PC-9 (cell line): ENCODE results near the gene CBX8. TPM values are rescaled to one million over a fixed set of nuclear protein-coding genes. Genes with fewer than 3 reads are reported as not detected.
A peak's percentile ranks its signal among the peaks of the same experiment; 100 is the strongest.

Source experiments
- BruUV-seq: library from RNA; stranded (reverse); fragments of 400-500 nt; replicated peaks from 2 replicates; lab custom pipeline; 2021; lab: Mats Ljungman, UMichigan
- CTCF ChIA-PET: fragments of 300-600 bp; sonication (Branson Sonifier 250); formaldehyde crosslinking; loops from one replicate; lab custom pipeline; 2022; ENCODE audit warnings: antibody characterized with exemption; lab: Charles Lee
- POLR2A ChIA-PET: fragments of 300-600 bp; sonication (Branson Sonifier 250); formaldehyde crosslinking; loops from one replicate; lab custom pipeline; 2022; ENCODE audit warnings: antibody characterized with exemption; ENCODE audit not compliant: unreplicated experiment; lab: Charles Lee
- DNase-seq, 2 experiments: peaks; one replicate each; pipeline versions ENCODE4 v3.0.0 to v3.0.0-alpha.2; 2015 to 2022; ENCODE audit warnings: mixed read lengths in 1 of 2
- H2AFZ ChIP-seq: fragments of 200-600 bp; sonication (generic); 2 replicates; pipeline ENCODE4 v1.8.1; 2017; ENCODE audit warnings: antibody characterized with exemption
- H3F3A ChIP-seq: fragments of 200-600 bp; sonication (generic); 2 replicates; pipeline ENCODE4 v1.8.1; 2017; ENCODE audit warnings: antibody characterized with exemption, mild to moderate bottlenecking, low read depth; ENCODE audit not compliant: insufficient read depth
- H3K27ac ChIP-seq: fragments of 200-600 bp; sonication (generic); 2 replicates; pipeline ENCODE4 v1.6.1; 2016; ENCODE audit warnings: mixed run types
- H3K27me3 ChIP-seq: fragments of 200-600 bp; sonication (generic); 2 replicates; pipeline ENCODE4 v1.6.1; 2016; ENCODE audit warnings: low read depth, mixed run types; ENCODE audit not compliant: insufficient read depth
- H3K36me3 ChIP-seq: fragments of 200-600 bp; sonication (generic); 2 replicates; pipeline ENCODE4 v1.6.1; 2016; ENCODE audit warnings: low read depth, mixed run types
- H3K4me1 ChIP-seq: fragments of 200-600 bp; sonication (generic); replicated peaks from 2 replicates; pipeline ENCODE4 v1.6.1; 2016; ENCODE audit warnings: mixed run types; ENCODE audit not compliant: insufficient read depth
- H3K4me2 ChIP-seq: fragments of 200-600 bp; sonication (generic); 2 replicates; pipeline ENCODE4 v1.6.1; 2017; ENCODE audit warnings: mixed run types
- H3K4me3 ChIP-seq: fragments of 200-600 bp; sonication (generic); 2 replicates; pipeline ENCODE4 v1.6.1; 2016; ENCODE audit warnings: mixed run types
- H3K79me2 ChIP-seq: fragments of 200-600 bp; sonication (generic); 2 replicates; pipeline ENCODE4 v1.6.1; 2017; ENCODE audit warnings: low read depth, mixed run types
- H3K9me2 ChIP-seq: fragments of 200-600 bp; sonication (generic); 2 replicates; pipeline ENCODE4 v1.8.1; 2017; ENCODE audit warnings: mild to moderate bottlenecking; ENCODE audit not compliant: insufficient read depth
- H3K9me3 ChIP-seq: fragments of 200-600 bp; sonication (generic); 2 replicates; pipeline ENCODE4 v1.8.1; 2016; ENCODE audit warnings: low read depth; ENCODE audit not compliant: insufficient read depth
- H4K20me1 ChIP-seq: fragments of 200-600 bp; sonication (generic); 2 replicates; pipeline ENCODE4 v1.8.1; 2017; ENCODE audit not compliant: insufficient read depth
- EZH2 ChIP-seq: fragments of 200-600 bp; sonication (generic); IDR thresholded peaks from 2 replicates; pipeline ENCODE4 v1.8.0; 2017; ENCODE audit warnings: antibody characterized with exemption, low read depth
- intact Hi-C: fragments of 100-400 bp; cut with micrococcal nuclease; formaldehyde crosslinking; loops from one replicate; pipeline ENCODE4 v1.10.0; 2022; ENCODE audit not compliant: unreplicated experiment
- total RNA-seq: library from RNA; stranded (reverse); gene quantifications from 2 replicates; pipeline ENCODE4 v1.2.3, GENCODE V29; 2021
- TF ChIP-seq, protein P1 (sequence below): fragments of 200-600 bp; sonication (generic); conservative IDR thresholded peaks from 2 replicates; pipeline ENCODE4 v1.6.1; 2017; ENCODE audit warnings: mixed run types, antibody characterized with exemption, mild to moderate bottlenecking, moderate library complexity

The CBX8 gene
- total RNA-seq, 1 experiment from 2014 or later: 14.2 TPM

DNA sequence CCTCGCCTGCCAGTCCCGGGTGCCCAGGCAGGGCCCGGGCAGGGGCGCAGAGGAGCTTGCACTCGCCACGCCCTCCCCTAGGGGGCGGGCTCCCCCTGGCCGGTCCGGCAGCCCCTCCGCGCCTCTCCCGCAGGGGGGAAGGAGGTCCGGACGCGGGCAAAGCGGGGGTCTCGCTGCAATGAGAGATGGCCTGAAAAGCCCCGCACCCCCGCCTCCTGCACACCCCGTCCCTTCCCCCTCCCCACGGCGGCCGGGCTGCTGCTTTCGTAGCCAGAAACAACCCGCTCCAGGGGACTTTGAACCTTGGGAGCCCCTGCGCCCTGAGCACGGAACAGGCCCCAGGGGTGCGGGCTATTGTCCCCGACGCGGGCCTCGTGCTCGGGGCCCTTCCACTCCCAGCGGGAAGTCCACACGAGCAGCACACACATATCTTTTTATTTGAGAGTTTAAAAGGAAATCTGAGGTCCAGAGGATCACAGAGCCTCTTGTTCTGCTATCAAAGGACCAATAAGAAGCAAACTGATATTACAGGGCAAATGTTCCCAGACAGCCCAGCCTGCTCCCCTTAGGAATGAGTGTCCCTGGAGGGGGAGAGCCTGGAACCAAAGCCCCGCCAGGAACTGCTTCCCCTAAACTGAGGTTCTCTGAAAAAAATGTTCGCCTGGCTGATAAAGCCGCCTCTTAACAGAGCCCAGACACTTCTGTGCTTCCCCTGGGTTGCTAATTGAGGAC lies 48.2 kb upstream of the CBX8 start:
- POLR2A ChIA-PET: no interaction called here
- Histone ChIP-seq H4K20me1 (no peaks in the 10 kb centered on the region), H3K9me3 (no peaks in the 10 kb centered on the region), H3K27ac (no peak overlapping the region), H3K9me2 (no peaks in the 10 kb centered on the region), H3K4me1 (no peaks in the 10 kb centered on the region; the same call in 1 of the 2 replicates), H2AFZ (no peak overlapping the region), H3K79me2 (no peaks in the 10 kb centered on the region), H3K27me3 (peaks cover 4% of the 10 kb centered on the region; the same call in 1 of the 2 replicates), H3F3A (peaks cover 20% of the 10 kb centered on the region; the same call in 1 of the 2 replicates), H3K4me2 (peak overlapping the region; percentile 85; the same call in 1 of the 2 replicates), H3K36me3 (no peaks in the 10 kb centered on the region), H3K4me3 (no peak overlapping the region)
- no TSS peak for BruUV-seq
- CTCF ChIA-PET: interaction anchor here (0.9 kb wide), 1 partner anchor 66 kb away, joined by 5 read pairs; no protein-coding TSS in a partner anchor
- TF ChIP-seq EZH2: no peak
- TF ChIP-seq, protein P1, sequence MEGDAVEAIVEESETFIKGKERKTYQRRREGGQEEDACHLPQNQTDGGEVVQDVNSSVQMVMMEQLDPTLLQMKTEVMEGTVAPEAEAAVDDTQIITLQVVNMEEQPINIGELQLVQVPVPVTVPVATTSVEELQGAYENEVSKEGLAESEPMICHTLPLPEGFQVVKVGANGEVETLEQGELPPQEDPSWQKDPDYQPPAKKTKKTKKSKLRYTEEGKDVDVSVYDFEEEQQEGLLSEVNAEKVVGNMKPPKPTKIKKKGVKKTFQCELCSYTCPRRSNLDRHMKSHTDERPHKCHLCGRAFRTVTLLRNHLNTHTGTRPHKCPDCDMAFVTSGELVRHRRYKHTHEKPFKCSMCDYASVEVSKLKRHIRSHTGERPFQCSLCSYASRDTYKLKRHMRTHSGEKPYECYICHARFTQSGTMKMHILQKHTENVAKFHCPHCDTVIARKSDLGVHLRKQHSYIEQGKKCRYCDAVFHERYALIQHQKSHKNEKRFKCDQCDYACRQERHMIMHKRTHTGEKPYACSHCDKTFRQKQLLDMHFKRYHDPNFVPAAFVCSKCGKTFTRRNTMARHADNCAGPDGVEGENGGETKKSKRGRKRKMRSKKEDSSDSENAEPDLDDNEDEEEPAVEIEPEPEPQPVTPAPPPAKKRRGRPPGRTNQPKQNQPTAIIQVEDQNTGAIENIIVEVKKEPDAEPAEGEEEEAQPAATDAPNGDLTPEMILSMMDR: peak; percentile 70
- DNase-seq: peak in 1 of 2 experiments; percentile 51
- intact Hi-C loops: no loop called here

DNA sequence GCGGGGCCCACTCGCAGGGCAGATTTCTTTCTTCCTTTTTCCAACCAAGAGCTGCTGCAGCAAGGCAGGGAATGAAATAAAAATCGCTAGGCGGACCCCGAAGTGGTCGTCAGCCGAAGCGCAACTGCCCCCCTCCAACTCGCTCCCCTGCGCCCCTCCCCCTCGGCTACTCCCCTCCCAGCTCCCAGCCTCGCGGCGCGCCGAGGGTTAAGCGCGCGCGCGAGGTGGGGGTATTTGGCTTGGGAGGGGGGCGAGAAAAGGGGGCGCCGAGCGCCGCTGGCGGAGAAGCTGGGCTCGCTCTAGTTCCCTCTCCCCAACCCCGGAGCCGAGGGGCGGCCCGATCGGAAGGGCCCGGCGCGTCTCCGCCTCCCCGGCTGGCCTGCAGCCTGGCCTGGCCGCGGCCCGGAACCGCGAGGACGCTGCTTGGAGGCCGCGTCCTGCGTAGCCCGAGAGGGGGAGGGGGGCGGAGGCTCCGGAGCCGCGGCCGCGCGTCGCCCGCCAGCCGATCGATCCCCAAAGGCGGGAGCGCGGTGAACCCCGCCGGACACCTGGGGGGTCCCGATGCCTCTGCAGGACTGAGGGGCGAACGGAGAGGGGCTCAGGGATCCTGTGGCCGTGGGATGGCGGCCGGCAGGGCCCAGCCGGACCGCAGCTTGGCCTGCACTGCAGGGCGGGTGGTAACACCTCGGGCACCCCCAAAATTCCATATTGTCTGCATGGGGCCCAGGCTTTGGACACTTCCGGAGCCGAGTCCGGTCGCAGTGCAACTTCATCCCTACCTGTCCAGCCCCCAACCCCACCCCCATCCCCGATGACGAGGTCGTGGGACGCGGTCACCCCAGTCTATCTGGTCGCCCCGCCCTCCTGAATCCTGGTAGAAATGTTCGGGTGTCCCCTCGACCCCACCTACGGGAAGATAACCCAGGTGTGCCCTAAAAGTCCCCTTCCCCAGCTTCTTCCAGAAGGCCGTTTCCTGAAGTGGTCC lies 47.2 kb upstream of the CBX8 start:
- no peaks in the 10 kb centered on the region for H3K4me1 ChIP-seq
- peak overlapping the region; percentile 85 for H3K4me2 ChIP-seq
- H3K27me3 ChIP-seq: peaks cover 4% of the 10 kb centered on the region; the same call in 1 of the 2 replicates
- DNase-seq: peak in 1 of 2 experiments; percentile 58
- H3K36me3 ChIP-seq: no peaks in the 10 kb centered on the region
- no peaks in the 10 kb centered on the region for H3K9me3 ChIP-seq
- TF ChIP-seq EZH2: no peak
- TF ChIP-seq, protein P1: no peak
- ChIA-PET POLR2A (no interaction called here), CTCF (interaction anchor here (0.6 to 1.1 kb wide), 2 partner anchors 30 to 322 kb away, joined by 4 to 5 read pairs; no protein-coding TSS in a partner anchor)
- intact Hi-C loops: no loop called here
- H3K4me3 ChIP-seq: peak overlapping the region; percentile 61
- peaks cover 19% of the 10 kb centered on the region; the same call in 1 of the 2 replicates for H3F3A ChIP-seq
- H2AFZ ChIP-seq: peak overlapping the region; percentile 82
- no peaks in the 10 kb centered on the region for H3K79me2 ChIP-seq
- H4K20me1 ChIP-seq: no peaks in the 10 kb centered on the region
- no peaks in the 10 kb centered on the region for H3K9me2 ChIP-seq
- no peak overlapping the region for H3K27ac ChIP-seq
- no TSS peak for BruUV-seq

DNA sequence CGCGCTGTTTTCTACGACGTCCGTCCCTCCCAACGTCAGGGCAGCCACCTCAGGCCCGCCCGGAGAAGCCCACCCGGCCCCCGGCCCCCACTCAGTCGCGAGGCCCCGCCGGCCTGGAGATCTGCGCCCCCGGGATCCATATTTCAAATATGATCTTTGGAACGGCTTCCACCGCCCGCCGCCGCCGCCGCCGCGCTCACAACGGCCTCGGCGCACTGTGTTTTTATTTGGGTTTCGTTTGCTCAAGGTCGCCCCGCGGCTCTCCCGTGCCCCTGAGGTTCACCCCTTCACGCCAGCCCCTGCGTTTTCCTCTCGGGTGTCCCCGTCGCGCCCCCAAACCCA lies 46.6 kb upstream of the CBX8 start:
- Histone ChIP-seq H3K4me2 (peak overlapping the region; percentile 85), H3K4me1 (no peaks in the 10 kb centered on the region), H3K9me2 (no peaks in the 10 kb centered on the region), H3F3A (peaks cover 19% of the 10 kb centered on the region; the same call in 1 of the 2 replicates), H3K27ac (no peak overlapping the region), H2AFZ (peak overlapping the region; percentile 82), H3K79me2 (peaks cover 1% of the 10 kb centered on the region), H4K20me1 (peaks cover 1% of the 10 kb centered on the region; the same call in 1 of the 2 replicates), H3K36me3 (no peaks in the 10 kb centered on the region), H3K27me3 (peaks cover 4% of the 10 kb centered on the region; the same call in 1 of the 2 replicates), H3K9me3 (no peaks in the 10 kb centered on the region), H3K4me3 (peak overlapping the region; percentile 61)
- ChIA-PET POLR2A (no interaction called here), CTCF (interaction anchor here (1.1 kb wide), 1 partner anchor 30 kb away, joined by 5 read pairs; no protein-coding TSS in a partner anchor)
- TF ChIP-seq, protein P1: no peak
- TF ChIP-seq EZH2: no peak
- intact Hi-C loops: no loop called here
- no TSS peak for BruUV-seq
- DNase-seq: no peak
